Heart left ventricle (tissue), 13 donors: ENCODE data around the gene FAM222A.

Experiments used
- POLR2A ChIP-seq, 2 donors: fragments of 450-650 bp; IDR thresholded peaks; one replicate each; pipeline ENCODE4 v1.6.1; 2017; ENCODE audit warnings: antibody characterized with exemption in 2 of 2, mild to moderate bottlenecking in 2 of 2, moderate library complexity in 2 of 2
- TF ChIP-seq, protein P1 (sequence below), 12 donors: fragments of 200-600 bp; sonication (generic) in 4 of 12; IDR thresholded peaks; one replicate each; pipeline versions ENCODE4 v1.5.0 to v1.8.0; 2018 to 2022; ENCODE audit warnings: antibody characterized with exemption in 12 of 12, mild to moderate bottlenecking in 5 of 12
- donor health status: ischemic (EF 13 %, LVEDD 7.1; RV severe dilation, severe dysfunction).
- donor health status: DM: no; HTN: yes; CAD: no.
- donor health status: DM: no; HTN: no; CAD: no.
- donor health status: ischemic (EF 25% LVEDD 6.9; RV normal size, moderate dysfunction).
- donor health status: ischemic (EF 25% LVEDD 5.7; RV mildly dilated, moderate dysfunction).
- donor health status: ischemic (EF 35%, LVEDD 5.7; RV mildly dilated, moderate dysfunction).
- donor health status: nonischemic (EF 11% LVEDD 7.7; RV severe dilation, severe dysfunction).
- donor health status: DM: yes; HTN: yes; CAD: no.
- donor health status: PGD.
- donor health status: ischemic (EF 29% LVEDD 5.4; RV normal size, mild dysfunction).
- donor health status: nonischemic (EF 23%, LVEDD 6.1; RV moderate dilation, normal function).

DNA sequence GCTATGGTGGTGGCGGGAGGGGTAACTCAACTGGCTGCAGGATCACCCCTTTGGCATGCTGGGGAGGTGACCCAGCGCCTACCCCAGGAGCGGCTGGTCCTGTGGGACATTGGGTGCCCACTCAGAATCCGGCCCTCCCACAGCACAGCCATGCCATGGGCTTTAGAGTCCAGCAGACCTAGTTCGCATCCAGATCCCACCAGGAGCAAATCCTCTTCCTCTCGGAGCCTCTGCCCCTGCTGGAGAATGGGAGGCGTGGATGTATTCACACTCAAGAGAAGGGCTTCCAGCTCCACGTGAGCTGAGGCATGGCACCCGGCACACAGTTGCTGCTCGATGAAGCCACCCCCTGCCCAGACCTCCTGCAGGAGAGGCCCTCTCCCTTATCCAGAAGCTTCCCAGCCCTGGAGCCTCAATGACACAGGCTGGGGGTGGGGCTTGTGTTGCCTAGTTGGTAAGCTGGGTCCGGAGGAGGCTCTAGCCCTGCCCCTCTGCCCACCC lies 17.7 kb downstream of the FAM222A start:
- TF ChIP-seq, protein P1, sequence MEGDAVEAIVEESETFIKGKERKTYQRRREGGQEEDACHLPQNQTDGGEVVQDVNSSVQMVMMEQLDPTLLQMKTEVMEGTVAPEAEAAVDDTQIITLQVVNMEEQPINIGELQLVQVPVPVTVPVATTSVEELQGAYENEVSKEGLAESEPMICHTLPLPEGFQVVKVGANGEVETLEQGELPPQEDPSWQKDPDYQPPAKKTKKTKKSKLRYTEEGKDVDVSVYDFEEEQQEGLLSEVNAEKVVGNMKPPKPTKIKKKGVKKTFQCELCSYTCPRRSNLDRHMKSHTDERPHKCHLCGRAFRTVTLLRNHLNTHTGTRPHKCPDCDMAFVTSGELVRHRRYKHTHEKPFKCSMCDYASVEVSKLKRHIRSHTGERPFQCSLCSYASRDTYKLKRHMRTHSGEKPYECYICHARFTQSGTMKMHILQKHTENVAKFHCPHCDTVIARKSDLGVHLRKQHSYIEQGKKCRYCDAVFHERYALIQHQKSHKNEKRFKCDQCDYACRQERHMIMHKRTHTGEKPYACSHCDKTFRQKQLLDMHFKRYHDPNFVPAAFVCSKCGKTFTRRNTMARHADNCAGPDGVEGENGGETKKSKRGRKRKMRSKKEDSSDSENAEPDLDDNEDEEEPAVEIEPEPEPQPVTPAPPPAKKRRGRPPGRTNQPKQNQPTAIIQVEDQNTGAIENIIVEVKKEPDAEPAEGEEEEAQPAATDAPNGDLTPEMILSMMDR (IDR thresholded peaks at IDR 0.05), result no peak
- TF ChIP-seq POLR2A (IDR thresholded peaks at IDR 0.05), result no peak
